Neural crest cell (in vitro differentiated cells): ENCODE data around the gene PEAK3. TPM values are rescaled to one million over a fixed set of nuclear protein-coding genes. Genes with fewer than 3 reads are reported as not detected.

Experiments
- DNase-seq: peaks from one replicate; pipeline ENCODE4 v3.0.0; 2021; ENCODE audit warnings: low read depth, mixed read lengths, low spot score
- H3K27ac Mint-ChIP-seq: one replicate; pipeline ENCODE4 v1.8.0; 2021; ENCODE audit warnings: mild to moderate bottlenecking, mixed read lengths; ENCODE audit not compliant: unreplicated experiment
- H3K27me3 Mint-ChIP-seq: 2 replicates; pipeline ENCODE4 v1.8.0; 2021; ENCODE audit warnings: low read depth, mild to moderate bottlenecking, mixed read lengths
- H3K36me3 Mint-ChIP-seq: 2 replicates; pipeline ENCODE4 v1.8.0; 2021; ENCODE audit warnings: low read depth, mild to moderate bottlenecking, mixed read lengths
- H3K4me1 Mint-ChIP-seq: 2 replicates; pipeline ENCODE4 v1.8.0; 2021; ENCODE audit warnings: mixed read lengths
- H3K4me3 Mint-ChIP-seq: one replicate; pipeline ENCODE4 v1.8.0; 2021; ENCODE audit warnings: mild to moderate bottlenecking, mixed read lengths
- H3K9me3 Mint-ChIP-seq: 2 replicates; pipeline ENCODE4 v1.8.0; 2021; ENCODE audit warnings: mixed read lengths
- CTCF ChIP-seq: fragments of 200-600 bp; sonication (generic); conservative IDR thresholded peaks from 2 replicates; pipeline ENCODE4 v1.5.0; 2021; ENCODE audit warnings: antibody characterized with exemption, mild to moderate bottlenecking
- total RNA-seq: library from RNA; stranded (reverse); gene quantifications from 2 replicates; pipeline ENCODE4 v1.2.1, GENCODE V29; 2021

PEAK3 gene
- total RNA-seq, 1 donor from 2014 or later, result not detected

DNA sequence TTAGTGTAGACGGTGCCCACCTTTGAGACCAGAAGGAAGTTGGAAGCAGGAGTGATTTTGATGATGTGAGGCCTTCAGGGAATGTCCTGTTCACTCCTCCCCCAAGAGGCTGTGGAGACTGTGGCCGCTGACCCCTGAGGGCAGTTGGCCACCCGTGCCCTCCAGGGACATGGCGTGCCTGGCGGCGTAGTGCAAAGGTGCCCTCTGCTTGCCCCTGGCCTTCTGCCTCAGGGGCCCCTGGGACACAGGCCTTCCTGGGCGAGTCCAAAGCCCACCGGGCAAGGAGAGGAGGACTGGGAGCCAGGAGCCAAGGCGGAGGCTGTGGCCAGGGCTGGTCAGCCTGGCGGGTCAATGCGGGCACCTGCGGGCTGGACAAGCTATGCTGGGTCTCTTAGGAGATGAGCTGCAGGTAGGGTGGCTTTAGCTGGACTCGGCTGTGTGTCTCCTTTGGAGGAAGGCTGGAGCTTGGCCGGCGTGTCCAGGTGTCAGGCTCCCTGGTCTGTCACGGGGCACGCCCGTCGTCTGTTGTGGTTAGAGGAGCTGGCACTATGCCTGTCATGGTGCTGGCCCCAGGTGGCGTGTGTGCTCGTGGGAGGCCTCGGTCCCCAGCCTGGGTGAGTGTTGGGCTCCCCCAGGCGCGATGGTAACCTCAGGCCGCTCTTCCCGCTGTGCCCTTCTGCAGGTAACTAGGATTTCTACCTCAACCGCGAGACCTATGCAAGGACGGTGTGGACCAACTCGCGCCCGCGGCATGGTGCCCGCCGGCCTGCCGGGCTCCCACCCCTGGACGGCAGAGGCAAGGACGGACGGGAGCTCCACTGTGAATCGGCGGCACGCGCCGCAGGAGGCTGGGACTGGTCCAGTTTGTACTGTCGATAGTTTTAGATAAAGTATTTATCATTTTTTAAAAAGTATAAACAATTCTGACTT lies 52.6 kb downstream of the PEAK3 start:
- no peak overlapping the region for H3K27ac Mint-ChIP-seq
- DNase-seq, result no peak

DNA sequence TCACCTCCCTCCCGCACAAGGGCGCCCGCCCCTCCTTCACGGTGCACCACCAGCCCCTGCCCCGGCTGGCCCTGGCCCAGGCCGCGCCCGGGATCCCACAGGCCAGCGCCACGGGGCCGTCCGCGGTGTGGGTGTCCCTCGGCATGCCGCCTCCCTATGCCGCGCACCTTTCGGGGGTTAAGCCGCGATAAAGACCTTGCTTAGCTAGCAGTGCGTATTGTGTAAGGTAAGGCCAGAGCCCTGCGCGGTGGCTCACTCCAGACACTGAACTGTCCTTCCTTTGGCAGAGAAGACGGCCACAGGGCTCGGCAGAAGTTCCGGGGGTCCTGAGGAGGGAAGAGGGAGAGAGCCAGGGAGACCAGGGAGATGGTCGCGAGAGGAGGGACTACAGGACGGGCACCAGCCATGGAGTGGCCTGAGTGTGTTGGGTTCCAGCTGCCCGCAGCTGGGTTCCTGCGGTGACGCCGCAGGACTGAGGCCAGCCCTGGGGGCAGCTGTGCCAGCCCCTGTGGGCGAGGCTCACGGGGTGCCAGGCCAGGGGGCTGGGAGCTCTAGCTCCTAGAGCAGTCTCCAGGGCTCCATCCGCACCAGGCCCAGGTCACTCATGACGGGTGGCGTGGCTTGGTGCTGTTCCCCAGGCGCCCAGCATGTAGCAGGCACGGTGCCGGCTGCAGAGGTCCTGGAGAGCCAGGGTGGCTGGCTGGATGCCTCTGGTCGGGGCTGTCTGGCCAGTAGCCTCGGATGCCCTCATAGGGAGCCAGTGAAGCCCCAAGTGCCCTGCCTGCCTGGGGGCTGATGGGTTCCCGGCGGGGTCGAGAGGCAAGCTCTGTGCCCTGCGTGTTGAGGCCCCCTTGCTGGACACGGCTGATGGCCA lies 53.6 kb downstream of the PEAK3 start:
- H3K4me3 Mint-ChIP-seq, result peak overlapping the region; percentile 87

More for the DNA sequence above, 52.6 kb downstream of the PEAK3 start:
- Mint-ChIP-seq H3K27me3 (peaks cover 11% of the 10 kb centered on the region), H3K9me3 (no peaks in the 10 kb centered on the region), H3K36me3 (peaks cover 5% of the 10 kb centered on the region), H3K4me1 (peaks cover 5% of the 10 kb centered on the region), H3K4me3 (peak overlapping the region; percentile 87)
- TF ChIP-seq CTCF, result no peak

DNA sequence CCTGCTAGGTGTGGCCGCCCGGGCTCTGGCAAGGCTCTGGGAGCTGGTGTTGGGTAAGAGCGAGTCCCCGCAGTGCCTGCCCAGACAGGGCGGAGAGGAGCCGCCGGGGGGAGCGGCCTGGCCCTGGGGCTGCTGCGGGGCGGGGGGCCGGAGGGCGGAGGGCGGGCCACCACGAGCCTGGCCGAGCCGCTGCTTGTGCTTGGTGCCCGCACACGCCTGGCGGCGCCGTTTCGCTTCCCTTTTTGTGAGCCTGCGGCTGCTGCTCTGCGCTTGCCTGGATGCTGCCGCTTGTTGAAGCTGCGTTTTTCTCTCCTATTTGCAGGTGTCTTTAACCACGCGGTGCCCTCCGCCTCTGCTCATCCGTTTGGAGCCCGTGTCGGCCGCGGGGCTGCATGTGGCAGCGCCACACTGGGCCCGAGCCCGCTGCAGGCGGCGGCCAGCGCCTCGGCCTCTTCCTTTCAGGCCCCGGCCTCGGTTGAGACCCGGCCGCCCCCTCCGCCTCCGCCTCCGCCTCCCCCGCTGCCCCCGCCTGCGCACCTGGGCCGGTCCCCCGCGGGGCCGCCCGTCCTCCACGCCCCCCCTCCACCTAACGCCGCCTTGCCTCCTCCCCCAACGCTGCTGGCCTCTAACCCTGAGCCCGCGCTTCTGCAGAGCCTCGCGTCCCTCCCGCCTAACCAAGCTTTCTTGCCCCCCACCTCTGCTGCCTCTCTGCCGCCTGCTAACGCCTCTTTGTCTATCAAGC lies 54.4 kb downstream of the PEAK3 start:
- peaks cover 8% of the 10 kb centered on the region for H3K36me3 Mint-ChIP-seq
- no peak overlapping the region for H3K4me3 Mint-ChIP-seq

More for the DNA sequence above, 53.6 kb downstream of the PEAK3 start:
- Mint-ChIP-seq H3K4me1 (no peaks in the 10 kb centered on the region), H3K27me3 (peaks cover 11% of the 10 kb centered on the region), H3K36me3 (peaks cover 8% of the 10 kb centered on the region), H3K9me3 (no peaks in the 10 kb centered on the region), H3K27ac (no peak overlapping the region)
- TF ChIP-seq CTCF, result no peak
- DNase-seq, result no peak

DNA sequence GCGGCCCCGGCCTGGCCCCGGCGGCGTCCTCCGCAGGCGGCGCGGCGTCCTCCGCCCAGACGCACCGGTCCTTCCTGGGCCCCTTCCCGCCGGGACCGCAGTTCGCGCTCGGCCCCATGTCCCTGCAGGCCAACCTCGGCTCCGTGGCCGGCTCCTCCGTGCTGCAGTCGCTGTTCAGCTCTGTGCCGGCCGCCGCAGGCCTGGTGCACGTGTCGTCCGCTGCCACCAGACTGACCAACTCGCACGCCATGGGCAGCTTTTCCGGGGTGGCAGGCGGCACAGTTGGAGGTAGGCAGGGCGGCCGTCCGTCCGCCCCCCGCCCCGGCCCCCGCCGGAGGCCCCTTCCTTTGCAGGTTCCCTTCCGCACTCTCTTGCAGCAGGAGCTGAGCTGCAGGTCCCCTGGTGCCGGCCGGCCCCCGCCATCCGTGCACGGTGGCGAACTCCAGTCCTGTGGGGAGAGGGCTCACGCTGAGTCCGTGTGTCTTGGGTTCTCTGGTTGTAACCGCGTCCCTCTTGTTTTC lies 55.1 kb downstream of the PEAK3 start:
- H3K4me3 Mint-ChIP-seq, result no peak overlapping the region
- no peaks in the 10 kb centered on the region for H3K4me1 Mint-ChIP-seq
- H3K27me3 Mint-ChIP-seq, result peaks cover 6% of the 10 kb centered on the region
- H3K36me3 Mint-ChIP-seq, result peaks cover 8% of the 10 kb centered on the region
- H3K27ac Mint-ChIP-seq, result no peak overlapping the region
- no peak for DNase-seq
- no peak for TF ChIP-seq CTCF
- H3K9me3 Mint-ChIP-seq, result no peaks in the 10 kb centered on the region

More for the DNA sequence above, 54.4 kb downstream of the PEAK3 start:
- DNase-seq, result no peak
- TF ChIP-seq CTCF, result no peak
- H3K4me1 Mint-ChIP-seq, result no peaks in the 10 kb centered on the region
- no peak overlapping the region for H3K27ac Mint-ChIP-seq
- H3K9me3 Mint-ChIP-seq, result no peaks in the 10 kb centered on the region
- peaks cover 10% of the 10 kb centered on the region for H3K27me3 Mint-ChIP-seq
